Endometrium (tissue), 2 donors: ENCODE results near the gene RCBTB1.
"Not testable (repeated sequence)": the region's sequence is repeated elsewhere in the genome, so short reads cannot be mapped to it uniquely, and the experiment has no call there.

ENCODE experiments used
- FAIRE-seq: peaks from 2 replicates; lab custom pipeline; 2012; peaks lifted over from hg19 to GRCh38; lab: Jason Lieb, UNC
- donor health status: control.
- donor health status: control.

Gene RCBTB1

GRCh38 chr13:49585220-49586157 lies at the start of gene RCBTB1:
Gene RCBTB1 (minus strand): TSS chr13:49585558. CDS start chr13:49567279, 18,279 bp downstream.
- FAIRE-seq: no peak

- FAIRE-seq: no peak
These were observed 48.4 kb upstream of the RCBTB1 start for GRCh38 chr13:49633710-49634109.

GRCh38 chr13:49632156-49632555 lies 46.8 kb upstream of the RCBTB1 start:
- FAIRE-seq: no peak

- no peak for FAIRE-seq
These were observed 45.2 kb upstream of the RCBTB1 start for GRCh38 chr13:49630580-49630979.

- FAIRE-seq: no peak
These were observed 44.6 kb upstream of the RCBTB1 start for GRCh38 chr13:49629947-49630346.

- FAIRE-seq: no peak
These were observed 44.0 kb upstream of the RCBTB1 start for GRCh38 chr13:49629196-49629938.

GRCh38 chr13:49627831-49628652 lies 42.7 kb upstream of the RCBTB1 start, which contains the start of gene ARL11:
Gene ARL11 (plus strand): TSS chr13:49628507. CDS start chr13:49630448, 1,941 bp downstream.
- FAIRE-seq: no peak

- no peak for FAIRE-seq
These were observed 40.2 kb upstream of the RCBTB1 start for GRCh38 chr13:49625392-49626079.

- no peak for FAIRE-seq
These were observed 38.9 kb upstream of the RCBTB1 start for GRCh38 chr13:49624229-49624628.

GRCh38 chr13:49622174-49622946 lies 37.0 kb upstream of the RCBTB1 start:
- no peak for FAIRE-seq

GRCh38 chr13:49620170-49620621 lies 34.8 kb upstream of the RCBTB1 start:
- FAIRE-seq: no peak

- no peak for FAIRE-seq
These were observed 31.3 kb upstream of the RCBTB1 start for GRCh38 chr13:49616676-49617065.

GRCh38 chr13:49615836-49616675 lies 30.7 kb upstream of the RCBTB1 start:
- no peak for FAIRE-seq

- FAIRE-seq: not testable (repeated sequence)
These were observed 26.7 kb upstream of the RCBTB1 start for GRCh38 chr13:49612042-49612441.

GRCh38 chr13:49610176-49610575 lies 24.8 kb upstream of the RCBTB1 start:
- FAIRE-seq: no peak

- FAIRE-seq: no peak
These were observed 23.4 kb upstream of the RCBTB1 start for GRCh38 chr13:49608651-49609331.

GRCh38 chr13:49607761-49608160 lies 22.4 kb upstream of the RCBTB1 start:
- no peak for FAIRE-seq

GRCh38 chr13:49606747-49607648 lies 21.6 kb upstream of the RCBTB1 start:
- peak; percentile 93 for FAIRE-seq
